22Rv1 (cell line): ENCODE results near the gene WDFY4.

Experiments
- ZFX ChIP-seq: fragments of 450-650 bp; IDR thresholded peaks from 2 replicates; pipeline ENCODE4 v1.6.1; 2017; ENCODE audit warnings: antibody characterized with exemption, borderline replicate concordance
- TF ChIP-seq, protein P1 (sequence below): fragments of 450-650 bp; IDR thresholded peaks from 2 replicates; pipeline ENCODE4 v1.5.1; 2017; ENCODE audit warnings: mild to moderate bottlenecking

DNA sequence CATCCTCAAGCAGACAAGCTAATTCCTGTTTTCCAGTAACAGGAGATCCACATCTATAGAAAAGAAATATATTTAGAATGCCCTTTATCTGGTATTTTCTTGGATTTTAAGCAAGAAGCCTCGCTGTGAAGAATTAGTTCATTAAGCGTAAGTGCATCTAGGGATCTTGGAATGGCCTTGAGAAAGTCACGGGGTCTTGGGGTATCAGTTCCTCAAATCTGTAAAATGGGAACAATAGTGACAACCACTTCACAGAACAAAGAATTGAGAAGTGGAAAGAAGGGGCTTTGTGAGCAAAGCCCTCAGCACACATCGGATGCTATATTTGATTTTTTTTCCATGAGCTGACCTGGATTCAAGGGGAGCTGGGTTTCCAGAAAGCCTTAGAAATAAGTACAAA, 32.3 kb upstream of the WDFY4 start:
- TF ChIP-seq, protein P1, sequence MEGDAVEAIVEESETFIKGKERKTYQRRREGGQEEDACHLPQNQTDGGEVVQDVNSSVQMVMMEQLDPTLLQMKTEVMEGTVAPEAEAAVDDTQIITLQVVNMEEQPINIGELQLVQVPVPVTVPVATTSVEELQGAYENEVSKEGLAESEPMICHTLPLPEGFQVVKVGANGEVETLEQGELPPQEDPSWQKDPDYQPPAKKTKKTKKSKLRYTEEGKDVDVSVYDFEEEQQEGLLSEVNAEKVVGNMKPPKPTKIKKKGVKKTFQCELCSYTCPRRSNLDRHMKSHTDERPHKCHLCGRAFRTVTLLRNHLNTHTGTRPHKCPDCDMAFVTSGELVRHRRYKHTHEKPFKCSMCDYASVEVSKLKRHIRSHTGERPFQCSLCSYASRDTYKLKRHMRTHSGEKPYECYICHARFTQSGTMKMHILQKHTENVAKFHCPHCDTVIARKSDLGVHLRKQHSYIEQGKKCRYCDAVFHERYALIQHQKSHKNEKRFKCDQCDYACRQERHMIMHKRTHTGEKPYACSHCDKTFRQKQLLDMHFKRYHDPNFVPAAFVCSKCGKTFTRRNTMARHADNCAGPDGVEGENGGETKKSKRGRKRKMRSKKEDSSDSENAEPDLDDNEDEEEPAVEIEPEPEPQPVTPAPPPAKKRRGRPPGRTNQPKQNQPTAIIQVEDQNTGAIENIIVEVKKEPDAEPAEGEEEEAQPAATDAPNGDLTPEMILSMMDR: no peak
- no peak for TF ChIP-seq ZFX
